H1 (cell line): ENCODE measurements around the gene BARHL2. TPM values are rescaled to one million over a fixed set of nuclear protein-coding genes. Genes with fewer than 3 reads are reported as not detected.
A peak's percentile ranks its signal among the peaks of the same experiment; 100 is the strongest.

ENCODE experiments used
- CTCF ChIA-PET: fragments of 300-600 bp; sonication (Branson Sonifier 250); formaldehyde crosslinking; loops from one replicate; lab custom pipeline; 2021; ENCODE audit not compliant: partially characterized antibody; lab: Charles Lee
- POLR2A ChIA-PET: fragments of 300-600 bp; sonication (Branson Sonifier 250); formaldehyde crosslinking; loops from one replicate; lab custom pipeline; 2021; ENCODE audit warnings: inconsistent platforms; ENCODE audit not compliant: partially characterized antibody; lab: Charles Lee
- DNase-seq, 2 experiments: peaks; one replicate each; pipeline versions ENCODE4 v3.0.0 to v3.0.0-alpha.2; 2010 to 2022; ENCODE audit warnings: low spot score in 2 of 2, low read depth in 1 of 2, mixed read lengths in 1 of 2
- FAIRE-seq: peaks from 2 replicates; lab custom pipeline; 2011; peaks lifted over from hg19 to GRCh38; lab: Jason Lieb, UNC
- H2AFZ ChIP-seq: 2 replicates; pipeline ENCODE4 v1.8.1; 2012; ENCODE audit warnings: low read length, inconsistent platforms
- H2AK5ac ChIP-seq: 2 replicates; pipeline ENCODE4 v1.6.1; 2013; ENCODE audit warnings: low read depth, low read length
- H2BK120ac ChIP-seq: replicated peaks from 2 replicates; pipeline ENCODE3; 2013; ENCODE audit warnings: low read depth, low read length, inconsistent platforms
- H2BK12ac ChIP-seq: 2 replicates; pipeline ENCODE4 v1.6.1; 2013; ENCODE audit warnings: low read depth, low read length
- H2BK15ac ChIP-seq: 2 replicates; pipeline ENCODE4 v1.6.1; 2013; ENCODE audit warnings: low read length
- H2BK20ac ChIP-seq: 2 replicates; pipeline ENCODE4 v1.6.1; 2013; ENCODE audit warnings: low read length
- H2BK5ac ChIP-seq: 2 replicates; pipeline ENCODE4 v1.6.1; 2013; ENCODE audit warnings: low read depth, low read length
- H3K14ac ChIP-seq: 2 replicates; pipeline ENCODE4 v1.6.1; 2013; ENCODE audit warnings: inconsistent platforms; ENCODE audit not compliant: insufficient read length
- H3K18ac ChIP-seq: 2 replicates; pipeline ENCODE4 v1.6.1; 2013; ENCODE audit warnings: low read length; ENCODE audit errors: extremely low read depth
- H3K23ac ChIP-seq: 2 replicates; pipeline ENCODE4 v1.6.1; 2013; ENCODE audit warnings: inconsistent platforms; ENCODE audit not compliant: insufficient read length
- H3K23me2 ChIP-seq: 2 replicates; pipeline ENCODE4 v1.6.1; 2013; ENCODE audit warnings: low read depth, low read length
- H3K27ac ChIP-seq: 2 replicates; pipeline ENCODE4 v1.6.1; 2011; ENCODE audit warnings: low read depth, low read length, inconsistent platforms
- H3K27me3 ChIP-seq, 4 experiments: replicated peaks in 1 of 4; 1 replicate in 1 of 4; 2 replicates in 3 of 4; pipeline versions ENCODE4 v1.6.1 to v1.8.1; 2011 to 2013; ENCODE audit warnings: low read length in 3 of 4, mild to moderate bottlenecking in 3 of 4, inconsistent platforms in 2 of 4, mixed read lengths in 2 of 4, moderate library complexity in 1 of 4; ENCODE audit not compliant: control insufficient read depth in 3 of 4, insufficient read depth in 3 of 4; ENCODE audit errors: extremely low read depth in 1 of 4
- H3K36me3 ChIP-seq, 4 experiments: 2 replicates each; pipeline versions ENCODE4 v1.6.1 to v1.8.1; 2011 to 2013; ENCODE audit warnings: mild to moderate bottlenecking in 4 of 4, low read length in 3 of 4, moderate library complexity in 2 of 4, control low read depth in 1 of 4, inconsistent platforms in 1 of 4; ENCODE audit not compliant: insufficient read depth in 4 of 4, control insufficient read depth in 2 of 4
- H3K4ac ChIP-seq: replicated peaks from 2 replicates; pipeline ENCODE3; 2013; ENCODE audit warnings: low read length, low read depth, mixed read lengths, inconsistent platforms; ENCODE audit not compliant: insufficient read length
- H3K4me1 ChIP-seq, 4 experiments: replicated peaks in 1 of 4; 1 replicate in 1 of 4; 2 replicates in 3 of 4; pipeline versions ENCODE4 v1.6.1 to v1.8.1; 2011 to 2013; ENCODE audit warnings: low read length in 3 of 4, inconsistent platforms in 2 of 4, mixed read lengths in 1 of 4; ENCODE audit not compliant: insufficient read depth in 4 of 4, control insufficient read depth in 3 of 4
- H3K4me2 ChIP-seq, 2 experiments: 2 replicates each; pipeline versions ENCODE4 v1.6.1 to v1.8.1; 2011 to 2013; ENCODE audit warnings: low read depth in 2 of 2, low read length in 2 of 2, control low read depth in 1 of 2, inconsistent platforms in 1 of 2, mild to moderate bottlenecking in 1 of 2; ENCODE audit not compliant: insufficient read depth in 1 of 2
- H3K4me3 ChIP-seq, 4 experiments: fragments of 200-600, 300-600 bp in 1 of 4; sonication (generic), shearing (Covaris generic), sonication (Bioruptor Twin) in 1 of 4; 2 replicates each; pipeline versions ENCODE4 v1.5.1 to v1.8.1; 2011 to 2016; ENCODE audit warnings: low read length in 4 of 4, low read depth in 3 of 4, control low read depth in 2 of 4, inconsistent platforms in 2 of 4, mild to moderate bottlenecking in 2 of 4, mixed read lengths in 1 of 4, moderate library complexity in 1 of 4; ENCODE audit not compliant: insufficient read depth in 2 of 4; ENCODE audit errors: extremely low read depth in 1 of 4
- H3K56ac ChIP-seq: replicated peaks from 2 replicates; pipeline ENCODE3; 2013; ENCODE audit warnings: low read depth, mild to moderate bottlenecking, mixed read lengths, low read length, inconsistent platforms; ENCODE audit not compliant: insufficient read length
- H3K79me1 ChIP-seq: 2 replicates; pipeline ENCODE4 v1.6.1; 2013; ENCODE audit warnings: low read depth, low read length, control low read depth
- H3K79me2 ChIP-seq, 2 experiments: 2 replicates each; pipeline versions ENCODE4 v1.6.1 to v1.8.1; 2012 to 2013; ENCODE audit warnings: low read length in 2 of 2, mild to moderate bottlenecking in 2 of 2, inconsistent platforms in 1 of 2; ENCODE audit not compliant: insufficient read depth in 2 of 2, control insufficient read depth in 1 of 2
- H3K9ac ChIP-seq, 4 experiments: replicated peaks in 1 of 4; 1 replicate in 1 of 4; 2 replicates in 3 of 4; pipeline versions ENCODE4 v1.6.1 to v1.8.1; 2011 to 2013; ENCODE audit warnings: low read depth in 3 of 4, low read length in 3 of 4, control low read depth in 2 of 4, mild to moderate bottlenecking in 2 of 4, moderate library complexity in 2 of 4, inconsistent platforms in 1 of 4; ENCODE audit errors: extremely low read depth in 1 of 4
- H3K9me3 ChIP-seq, 2 experiments: 2 replicates each; pipeline versions ENCODE4 v1.6.1 to v1.8.1; 2012 to 2013; ENCODE audit warnings: mild to moderate bottlenecking in 2 of 2, moderate library complexity in 2 of 2, control low read depth in 1 of 2, inconsistent platforms in 1 of 2, low read depth in 1 of 2, low read length in 1 of 2, mixed read lengths in 1 of 2; ENCODE audit not compliant: insufficient read depth in 2 of 2
- H4K20me1 ChIP-seq, 2 experiments: replicated peaks in 1 of 2; 2 replicates each; pipeline versions ENCODE3 to v1.8.1; 2011 to 2013; ENCODE audit warnings: inconsistent platforms in 2 of 2, low read length in 2 of 2, mild to moderate bottlenecking in 1 of 2; ENCODE audit not compliant: insufficient read depth in 2 of 2, control insufficient read depth in 1 of 2
- H4K5ac ChIP-seq: 2 replicates; pipeline ENCODE4 v1.6.1; 2013; ENCODE audit warnings: low read length, low read depth, mixed read lengths, inconsistent platforms; ENCODE audit not compliant: insufficient read length
- H4K8ac ChIP-seq: 2 replicates; pipeline ENCODE4 v1.8.0; 2013; ENCODE audit warnings: mild to moderate bottlenecking, moderate library complexity, low read length, inconsistent platforms; ENCODE audit not compliant: insufficient read depth; ENCODE audit errors: extremely low read depth
- H4K91ac ChIP-seq: replicated peaks from 2 replicates; pipeline ENCODE3; 2013; ENCODE audit warnings: low read length, mixed read lengths, inconsistent platforms; ENCODE audit not compliant: insufficient read length
- ATF2 ChIP-seq: IDR thresholded peaks from 2 replicates; pipeline ENCODE4 v1.6.1; 2012; ENCODE audit warnings: low read length, inconsistent platforms
- CEBPB ChIP-seq: IDR thresholded peaks from 2 replicates; pipeline ENCODE4 v1.6.1; 2012; ENCODE audit warnings: low read depth, low read length
- EGR1 ChIP-seq: IDR thresholded peaks from 2 replicates; pipeline ENCODE4 v1.6.1; 2011; ENCODE audit warnings: low read depth, low read length, borderline replicate concordance
- EZH2 ChIP-seq: fragments of 200-600 bp; sonication (generic); IDR thresholded peaks from 2 replicates; pipeline ENCODE4 v1.7.1; 2012; ENCODE audit warnings: low read depth, mild to moderate bottlenecking, moderate library complexity, low read length, inconsistent platforms; ENCODE audit not compliant: severe bottlenecking
- MAFK ChIP-seq: IDR thresholded peaks from 2 replicates; pipeline ENCODE4 v1.6.1; 2012; ENCODE audit warnings: low read depth, mild to moderate bottlenecking, improper control_type of control experiment, low read length
- RNF2 ChIP-seq: fragments of 200-900, 300-1000 bp; sonication (generic); IDR thresholded peaks from 2 replicates; pipeline ENCODE4 v1.7.1; 2016; ENCODE audit warnings: borderline replicate concordance, low read depth, mild to moderate bottlenecking, antibody characterized with exemption, low read length; ENCODE audit not compliant: poor library complexity, severe bottlenecking; ENCODE audit errors: missing control alignments
- RXRA ChIP-seq: IDR thresholded peaks from 2 replicates; pipeline ENCODE4 v1.6.1; 2011; ENCODE audit warnings: low read depth, mild to moderate bottlenecking, low read length, moderate library complexity; ENCODE audit not compliant: insufficient read depth
- SUZ12 ChIP-seq: fragments of 200-600 bp; sonication (generic); IDR thresholded peaks from 2 replicates; pipeline ENCODE4 v1.6.1; 2012; ENCODE audit warnings: mild to moderate bottlenecking, inconsistent platforms, low read length, moderate library complexity, mixed read lengths
- TBP ChIP-seq: IDR thresholded peaks from 2 replicates; pipeline ENCODE4 v1.6.1; 2011; ENCODE audit warnings: low read depth, low read length, improper control_type of control experiment
- WGBS, 2 experiments: shearing (Covaris generic) in 1 of 2; methylation state at CpG; one replicate each; pipeline versions ENCODE4 v1.1.6 to v1.1.7; 2013 to 2015; ENCODE audit warnings: low lambda C conversion rate in 2 of 2, mixed read lengths in 2 of 2, inconsistent platforms in 1 of 2, low coverage in 1 of 2, missing lambda C conversion rate in 1 of 2; ENCODE audit not compliant: insufficient replicate concordance in 2 of 2, insufficient coverage in 1 of 2, insufficient read length in 1 of 2; ENCODE audit errors: extremely low coverage in 1 of 2, missing lambda C conversion rate in 1 of 2; 5-methylcytosine and 5-hydroxymethylcytosine counted together
- polyA plus RNA-seq, 7 experiments: library from polyadenylated mRNA; depleted of rRNA in 3 of 7; stranded (reverse) in 5 of 7; unstranded in 2 of 7; fragments of >200 nt in 5 of 7; fragments of 200-250 nt in 2 of 7; gene quantifications; 1 replicate in 5 of 7; 2 replicates in 1 of 7; 4 replicates in 1 of 7; pipeline versions ENCODE4 v1.2.1 to v1.2.3, GENCODE V29; 2011 to 2013; ENCODE audit warnings: missing spikeins in 2 of 7, mixed read lengths in 2 of 7
- total RNA-seq: library from RNA; stranded (reverse); fragmentation: NEBNext Ultra II Directional; extraction: Animal tissue kit (Norgen Biotek cat#: 25700); gene quantifications from 2 replicates; pipeline ENCODE4 v1.2.1, GENCODE V29; 2021

Gene BARHL2
- total and polyA plus RNA-seq, 2 of the 8 experiments (the other 6 are each of a cell fraction or from before 2014, with no cell fraction given): 0.15 TPM; not detected in 1

GRCh38 chr1:90713741-90714509 is 3.2 kb downstream of the BARHL2 start:
- Histone ChIP-seq H2BK12ac (peak overlapping the region; percentile 81; the same call in 1 of the 2 replicates), H3K56ac (no peak overlapping the region), H3K9me3 (no peaks in the 10 kb centered on the region), H3K4me1 (peaks cover 11 to 49% (median 26%) of the 10 kb centered on the region in 4 experiments), H3K27ac (no peak overlapping the region), H4K5ac (no peak overlapping the region), H3K14ac (no peak overlapping the region), H3K23ac (no peak overlapping the region), H2AFZ (no peak overlapping the region), H3K18ac (peak overlapping the region; percentile 75; the same call in 1 of the 2 replicates), H3K79me2 (no peaks in the 10 kb centered on the region), H2AK5ac (peak overlapping the region; percentile 77; the same call in 1 of the 2 replicates), H2BK5ac (no peak overlapping the region), H4K91ac (no peak overlapping the region), H4K8ac (no peak overlapping the region), H4K20me1 (peaks cover 24 to 33% of the 10 kb centered on the region in 2 experiments), H3K4ac (no peak overlapping the region), H3K36me3 (peaks cover 0 to 3% (median 0%) of the 10 kb centered on the region in 4 experiments; a peak in 1 of 8 replicates), H3K4me2 (peak overlapping the region; percentile 24 to 46), H3K27me3 (peaks cover 90 to 99% (median 96%) of the 10 kb centered on the region in 4 experiments), H2BK15ac (no peak overlapping the region), H2BK120ac (no peak overlapping the region), H3K79me1 (no peaks in the 10 kb centered on the region)
- DNase-seq: peak in 1 of 2 experiments; percentile 69
- CTCF ChIA-PET: interaction anchor here (0.7 to 8.7 kb wide), 8 partner anchors 8 to 451 kb away, joined by 3 to 122 read pairs (median 6); no protein-coding TSS in a partner anchor
- POLR2A ChIA-PET: interaction anchor here (0.9 to 3.3 kb wide), 2 partner anchors 12 to 125 kb away, joined by 4 to 18 read pairs; no protein-coding TSS in a partner anchor
- TF ChIP-seq TBP: 0 out of 2 replicates have a peak, but pooled peaks have one; percentile 11
- TF ChIP-seq RXRA: no peak
- TF ChIP-seq ATF2: no peak
- peak; percentile 90 for TF ChIP-seq EZH2
- peak; percentile 84 for TF ChIP-seq RNF2
- TF ChIP-seq SUZ12: peak; percentile 81
- no peak for TF ChIP-seq CEBPB
- TF ChIP-seq EGR1: no peak
- TF ChIP-seq MAFK: no peak
- TF ChIP-seq, all 59 proteins: peak for 4
- Histone ChIP-seq H3K4me3 (peak overlapping the region in 2 of 4 experiments; percentile 8 to 11; a peak in 1 of 8 replicates), H3K23me2 (peaks cover 8% of the 10 kb centered on the region; the same call in 1 of the 2 replicates), H2BK20ac (no peak overlapping the region; the same call in 1 of the 2 replicates), H3K9ac (no peak overlapping the region)
- WGBS, 2 experiments: 4% methylated on average over 15 of the region's 15 CpGs; no CpG with 5 or more reads in 1 of the 2 experiments
- no peak for FAIRE-seq
